ENCODE data around the gene TMBIM6. TPM values are rescaled to one million over a fixed set of nuclear protein-coding genes. Genes with fewer than 3 reads are reported as not detected.
"Not testable (repeated sequence)": the region's sequence is repeated elsewhere in the genome, so short reads cannot be mapped to it uniquely, and the experiment has no call there.

The TMBIM6 gene
- total RNA-seq, 1 donor from 2014 or later: 571 TPM

GRCh38 chr12:49728446-49728845, 12.9 kb upstream of the TMBIM6 start:
- Mint-ChIP-seq H3K4me3 (ENCODE audit: unreplicated experiment) (no peak overlapping the region), H3K4me1 (ENCODE audit: unreplicated experiment) (no peaks in the 10 kb centered on the region), H3K36me3 (ENCODE audit: low read depth, unreplicated experiment) (no peaks in the 10 kb centered on the region), H3K9me3 (ENCODE audit: unreplicated experiment) (no peaks in the 10 kb centered on the region), H3K27me3 (ENCODE audit: unreplicated experiment) (peaks cover 1% of the 10 kb centered on the region), H3K27ac (ENCODE audit: unreplicated experiment) (no peak overlapping the region)
- no peak for TF ChIP-seq CTCF (IDR thresholded peaks at IDR 0.05; ENCODE audit: unreplicated experiment)
- no peak for DNase-seq (ENCODE audit: low spot score)

- no peak overlapping the region for H3K27ac Mint-ChIP-seq (ENCODE audit: unreplicated experiment)
- no peak for DNase-seq (ENCODE audit: low spot score)
- H3K27me3 Mint-ChIP-seq (ENCODE audit: unreplicated experiment): peaks cover 1% of the 10 kb centered on the region
- TF ChIP-seq CTCF (IDR thresholded peaks at IDR 0.05; ENCODE audit: unreplicated experiment): no peak
- H3K4me1 Mint-ChIP-seq (ENCODE audit: unreplicated experiment): no peaks in the 10 kb centered on the region
- H3K9me3 Mint-ChIP-seq (ENCODE audit: unreplicated experiment): no peaks in the 10 kb centered on the region
- peaks cover 4% of the 10 kb centered on the region for H3K36me3 Mint-ChIP-seq (ENCODE audit: low read depth, unreplicated experiment)
- H3K4me3 Mint-ChIP-seq (ENCODE audit: unreplicated experiment): no peak overlapping the region
These were observed 11.3 kb upstream of the TMBIM6 start for GRCh38 chr12:49730050-49730449.

- no peak for DNase-seq (ENCODE audit: low spot score)
These were observed 10.7 kb upstream of the TMBIM6 start for GRCh38 chr12:49730568-49731101.

GRCh38 chr12:49733219-49734017, 7.9 kb upstream of the TMBIM6 start:
- no peak for DNase-seq (ENCODE audit: low spot score)
- peaks cover 9% of the 10 kb centered on the region for H3K36me3 Mint-ChIP-seq (ENCODE audit: low read depth, unreplicated experiment)
- H3K4me3 Mint-ChIP-seq (ENCODE audit: unreplicated experiment): no peak overlapping the region
- H3K9me3 Mint-ChIP-seq (ENCODE audit: unreplicated experiment): no peaks in the 10 kb centered on the region
- TF ChIP-seq CTCF (IDR thresholded peaks at IDR 0.05; ENCODE audit: unreplicated experiment): no peak
- no peaks in the 10 kb centered on the region for H3K4me1 Mint-ChIP-seq (ENCODE audit: unreplicated experiment)
- H3K27ac Mint-ChIP-seq (ENCODE audit: unreplicated experiment): no peak overlapping the region
- peaks cover 1% of the 10 kb centered on the region for H3K27me3 Mint-ChIP-seq (ENCODE audit: unreplicated experiment)

More at GRCh38 chr12:49730568-49731101, 10.7 kb upstream of the TMBIM6 start:
- peaks cover 1% of the 10 kb centered on the region for H3K27me3 Mint-ChIP-seq (ENCODE audit: unreplicated experiment)
- no peak overlapping the region for H3K27ac Mint-ChIP-seq (ENCODE audit: unreplicated experiment)
- H3K9me3 Mint-ChIP-seq (ENCODE audit: unreplicated experiment): no peaks in the 10 kb centered on the region
- H3K4me1 Mint-ChIP-seq (ENCODE audit: unreplicated experiment): no peaks in the 10 kb centered on the region
- TF ChIP-seq CTCF (IDR thresholded peaks at IDR 0.05; ENCODE audit: unreplicated experiment): no peak
- H3K36me3 Mint-ChIP-seq (ENCODE audit: low read depth, unreplicated experiment): peaks cover 9% of the 10 kb centered on the region
- no peak overlapping the region for H3K4me3 Mint-ChIP-seq (ENCODE audit: unreplicated experiment)

GRCh38 chr12:49734900-49735299, 6.5 kb upstream of the TMBIM6 start:
- H3K4me1 Mint-ChIP-seq (ENCODE audit: unreplicated experiment); H3K4me3 Mint-ChIP-seq (ENCODE audit: unreplicated experiment); H3K9me3 Mint-ChIP-seq (ENCODE audit: unreplicated experiment); H3K27me3 Mint-ChIP-seq (ENCODE audit: unreplicated experiment); H3K27ac Mint-ChIP-seq (ENCODE audit: unreplicated experiment); DNase-seq (ENCODE audit: low spot score); H3K36me3 Mint-ChIP-seq (ENCODE audit: low read depth, unreplicated experiment): not testable (repeated sequence)

GRCh38 chr12:49738721-49739120, 2.6 kb upstream of the TMBIM6 start:
- not testable (repeated sequence) for H3K9me3 Mint-ChIP-seq (ENCODE audit: unreplicated experiment)
- peaks cover 23% of the 10 kb centered on the region for H3K4me1 Mint-ChIP-seq (ENCODE audit: unreplicated experiment)
- peaks cover 14% of the 10 kb centered on the region for H3K36me3 Mint-ChIP-seq (ENCODE audit: low read depth, unreplicated experiment)

GRCh38 chr12:49740277-49740676, 1.1 kb upstream of the TMBIM6 start:
- peaks cover 12% of the 10 kb centered on the region for H3K36me3 Mint-ChIP-seq (ENCODE audit: low read depth, unreplicated experiment)
- H3K4me1 Mint-ChIP-seq (ENCODE audit: unreplicated experiment): peaks cover 37% of the 10 kb centered on the region
- not testable (repeated sequence) for H3K4me3 Mint-ChIP-seq (ENCODE audit: unreplicated experiment); DNase-seq (ENCODE audit: low spot score); H3K27ac Mint-ChIP-seq (ENCODE audit: unreplicated experiment); H3K9me3 Mint-ChIP-seq (ENCODE audit: unreplicated experiment)
- H3K27me3 Mint-ChIP-seq (ENCODE audit: unreplicated experiment): peaks cover 19% of the 10 kb centered on the region

More at GRCh38 chr12:49738721-49739120, 2.6 kb upstream of the TMBIM6 start:
- H3K4me3 Mint-ChIP-seq (ENCODE audit: unreplicated experiment); H3K27ac Mint-ChIP-seq (ENCODE audit: unreplicated experiment); DNase-seq (ENCODE audit: low spot score): not testable (repeated sequence)
- H3K27me3 Mint-ChIP-seq (ENCODE audit: unreplicated experiment): peaks cover 19% of the 10 kb centered on the region

Data from endothelial cell (in vitro differentiated cells).